ENCODE results near the gene HSF2.

The HSF2 gene

DNA sequence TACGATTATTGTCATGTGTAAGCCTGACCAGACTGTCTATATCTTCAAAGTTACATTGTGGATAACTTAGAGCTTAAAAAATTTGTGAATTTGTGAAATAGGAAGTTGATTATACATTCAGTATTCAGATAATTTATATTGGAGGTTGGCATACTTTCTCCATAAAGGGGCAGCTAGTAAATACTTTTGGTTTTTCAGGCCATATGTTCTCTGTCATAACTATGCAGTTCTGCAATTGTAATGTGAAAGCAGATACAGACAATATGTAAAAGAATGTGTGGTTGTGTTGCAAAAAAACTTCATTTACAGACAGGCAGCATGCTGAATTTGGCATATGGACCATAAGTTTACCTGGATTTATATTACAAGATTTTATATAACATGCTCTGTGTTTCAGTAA lies 29.3 kb downstream of the HSF2 start:
- TF ChIP-seq, protein P1, sequence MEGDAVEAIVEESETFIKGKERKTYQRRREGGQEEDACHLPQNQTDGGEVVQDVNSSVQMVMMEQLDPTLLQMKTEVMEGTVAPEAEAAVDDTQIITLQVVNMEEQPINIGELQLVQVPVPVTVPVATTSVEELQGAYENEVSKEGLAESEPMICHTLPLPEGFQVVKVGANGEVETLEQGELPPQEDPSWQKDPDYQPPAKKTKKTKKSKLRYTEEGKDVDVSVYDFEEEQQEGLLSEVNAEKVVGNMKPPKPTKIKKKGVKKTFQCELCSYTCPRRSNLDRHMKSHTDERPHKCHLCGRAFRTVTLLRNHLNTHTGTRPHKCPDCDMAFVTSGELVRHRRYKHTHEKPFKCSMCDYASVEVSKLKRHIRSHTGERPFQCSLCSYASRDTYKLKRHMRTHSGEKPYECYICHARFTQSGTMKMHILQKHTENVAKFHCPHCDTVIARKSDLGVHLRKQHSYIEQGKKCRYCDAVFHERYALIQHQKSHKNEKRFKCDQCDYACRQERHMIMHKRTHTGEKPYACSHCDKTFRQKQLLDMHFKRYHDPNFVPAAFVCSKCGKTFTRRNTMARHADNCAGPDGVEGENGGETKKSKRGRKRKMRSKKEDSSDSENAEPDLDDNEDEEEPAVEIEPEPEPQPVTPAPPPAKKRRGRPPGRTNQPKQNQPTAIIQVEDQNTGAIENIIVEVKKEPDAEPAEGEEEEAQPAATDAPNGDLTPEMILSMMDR (IDR thresholded peaks at IDR 0.05; ENCODE audit: low read depth, low read length), result no peak

DNA sequence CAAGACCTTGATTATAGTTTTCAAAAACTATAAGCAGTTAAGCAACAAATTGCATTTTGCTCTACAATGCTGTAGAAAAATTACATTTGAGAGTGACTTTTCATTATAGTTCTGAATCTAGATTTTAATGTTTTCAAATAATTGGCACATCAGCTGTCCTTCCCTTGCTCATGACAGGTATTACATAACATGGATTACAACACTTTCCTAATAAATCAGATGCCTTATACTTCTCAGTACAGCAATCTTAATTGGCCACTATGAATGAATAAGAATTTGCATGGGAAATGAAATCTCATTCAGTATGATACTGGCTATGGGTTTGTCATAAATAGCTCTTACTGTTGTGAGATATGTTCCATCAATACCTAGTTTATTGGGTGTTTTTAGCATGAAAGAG lies 29.9 kb downstream of the HSF2 start:
- TF ChIP-seq, protein P1 (IDR thresholded peaks at IDR 0.05; ENCODE audit: low read depth, low read length), result no peak

More for the DNA sequence above, 29.3 kb downstream of the HSF2 start:
- H3K4me3 ChIP-seq (ENCODE audit: low read depth, low read length), result no peak overlapping the region

DNA sequence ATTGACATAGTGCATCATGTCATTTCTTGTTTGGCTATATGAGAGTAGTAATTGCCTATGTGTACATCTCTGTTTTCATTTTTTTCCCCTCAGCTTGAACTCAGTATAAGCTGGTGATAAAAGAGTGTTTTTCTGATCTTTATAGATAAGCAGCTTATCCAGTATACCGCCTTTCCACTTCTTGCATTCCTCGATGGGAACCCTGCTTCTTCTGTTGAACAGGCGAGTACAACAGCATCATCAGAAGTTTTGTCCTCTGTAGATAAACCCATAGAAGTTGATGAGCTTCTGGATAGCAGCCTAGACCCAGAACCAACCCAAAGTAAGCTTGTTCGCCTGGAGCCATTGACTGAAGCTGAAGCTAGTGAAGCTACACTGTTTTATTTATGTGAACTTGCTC lies 32.3 kb downstream of the HSF2 start:
- no peak overlapping the region for H3K4me3 ChIP-seq (ENCODE audit: low read depth, low read length)
- TF ChIP-seq, protein P1 (IDR thresholded peaks at IDR 0.05; ENCODE audit: low read depth, low read length), result no peak

More for the DNA sequence above, 29.9 kb downstream of the HSF2 start:
- no peak overlapping the region for H3K4me3 ChIP-seq (ENCODE audit: low read depth, low read length)

DNA sequence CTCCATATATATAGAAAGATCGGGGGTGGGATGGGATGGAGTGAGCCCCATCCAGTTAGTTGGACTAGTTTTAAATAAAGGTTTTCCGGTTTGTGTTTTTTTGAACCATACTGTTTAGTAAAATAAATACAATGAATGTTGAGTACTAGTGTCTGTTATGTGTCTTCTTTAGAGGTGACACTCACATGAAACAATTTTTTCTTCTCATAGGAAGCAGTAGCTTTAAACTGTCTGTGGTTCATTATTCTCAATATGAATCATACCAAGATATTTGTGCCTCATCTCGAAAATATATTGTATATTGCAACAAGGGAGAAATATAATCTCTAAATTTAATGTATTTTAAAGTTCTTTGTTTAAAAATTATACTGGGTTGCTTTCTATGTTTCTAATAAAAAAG lies 33.4 kb downstream of the HSF2 start:
- H3K4me3 ChIP-seq (ENCODE audit: low read depth, low read length), result no peak overlapping the region
- TF ChIP-seq, protein P1 (IDR thresholded peaks at IDR 0.05; ENCODE audit: low read depth, low read length), result no peak

DNA sequence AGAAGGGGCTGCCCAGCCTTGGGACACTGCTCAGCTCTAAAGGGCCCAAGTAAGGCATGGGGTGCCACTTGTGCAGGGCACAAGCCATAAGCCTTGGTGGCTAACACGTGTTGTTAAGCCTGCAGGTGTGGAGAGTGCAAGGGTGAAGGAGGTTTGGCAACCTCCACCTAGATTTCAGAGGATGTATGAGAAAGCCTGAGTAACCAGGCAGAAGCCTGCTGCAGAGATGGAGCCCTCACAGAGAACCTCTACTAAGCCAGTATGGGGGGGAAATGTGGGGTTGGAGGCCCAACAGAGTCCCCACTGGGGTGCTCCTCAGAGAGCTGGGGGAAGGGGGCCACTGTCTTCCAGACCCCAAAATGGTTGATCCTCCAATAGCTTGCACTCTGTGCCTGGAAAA lies 39.5 kb downstream of the HSF2 start:
- no peak overlapping the region for H3K4me3 ChIP-seq (ENCODE audit: low read depth, low read length)

DNA sequence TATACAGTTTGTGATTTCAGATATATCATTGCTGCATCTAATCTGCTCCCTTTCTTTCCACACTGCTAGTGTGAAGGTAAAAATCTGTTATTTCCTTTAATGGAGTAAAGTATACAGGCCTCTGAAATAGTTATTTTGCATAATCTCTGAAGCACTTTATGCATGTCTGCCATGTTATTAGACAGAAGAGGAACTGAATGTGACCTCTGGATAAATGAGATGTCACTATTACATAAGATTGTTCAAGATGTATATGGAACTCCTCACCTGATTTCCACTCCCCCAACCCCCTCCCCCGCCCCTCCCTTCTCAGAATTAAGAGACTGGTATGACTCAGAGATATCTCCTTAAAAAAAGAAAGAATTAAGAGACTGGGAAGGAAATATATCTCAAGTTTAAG lies 45.8 kb downstream of the HSF2 start:
- TF ChIP-seq, protein P1 (IDR thresholded peaks at IDR 0.05; ENCODE audit: low read depth, low read length), result no peak

More for the DNA sequence above, 39.5 kb downstream of the HSF2 start:
- TF ChIP-seq, protein P1 (IDR thresholded peaks at IDR 0.05; ENCODE audit: low read depth, low read length), result no peak

DNA sequence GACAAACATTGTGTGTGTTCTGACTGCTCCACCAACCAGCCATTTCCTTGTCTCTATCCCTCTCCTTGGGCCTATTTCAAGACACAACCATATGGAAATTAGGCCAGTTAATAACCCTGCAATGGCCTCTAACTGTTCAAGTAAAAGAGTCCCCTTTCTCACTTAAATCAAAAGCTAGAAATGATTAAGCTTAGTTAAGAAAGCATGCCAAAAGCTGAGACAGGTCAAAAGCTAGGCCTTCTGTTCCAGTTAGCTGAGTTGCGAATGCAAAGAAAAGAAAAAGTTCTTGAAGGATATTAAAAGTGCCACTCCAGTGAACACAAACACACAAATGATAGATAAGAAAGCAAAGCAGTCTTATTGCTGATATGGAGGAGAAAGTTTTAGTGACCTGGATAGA lies 49.6 kb downstream of the HSF2 start:
- H3K4me3 ChIP-seq (ENCODE audit: low read depth, low read length), result no peak overlapping the region
- TF ChIP-seq, protein P1 (IDR thresholded peaks at IDR 0.05; ENCODE audit: low read depth, low read length), result no peak

More for the DNA sequence above, 45.8 kb downstream of the HSF2 start:
- H3K4me3 ChIP-seq (ENCODE audit: low read depth, low read length), result no peak overlapping the region
